DMS53 (cell line): Measurements from ENCODE around the gene SIRPA.

ENCODE experiments used
- DNase-seq: peaks from one replicate; lab custom pipeline; 2025; lab: John Stamatoyannopoulos, UW

The SIRPA gene

DNA sequence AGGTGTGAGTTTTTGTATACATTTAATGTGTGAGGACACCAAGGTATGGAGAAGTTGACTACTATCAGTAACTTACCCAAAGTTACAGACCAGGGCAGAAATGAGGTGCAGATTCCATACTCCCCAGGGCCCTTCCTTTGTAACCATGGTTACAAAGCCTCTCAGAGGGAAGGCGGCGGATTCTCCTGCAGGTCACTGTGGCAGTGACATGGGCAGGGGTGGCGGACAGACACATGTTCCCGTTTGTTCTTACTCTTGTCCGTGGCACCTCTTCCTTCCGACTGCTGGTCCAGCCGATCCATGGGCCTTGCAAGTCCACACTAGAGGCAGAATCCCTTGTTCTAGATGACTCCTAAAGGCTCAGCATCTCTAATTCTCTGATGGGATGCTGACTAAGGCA is 55.6 kb downstream of the SIRPA start:
- no peak for DNase-seq

DNA sequence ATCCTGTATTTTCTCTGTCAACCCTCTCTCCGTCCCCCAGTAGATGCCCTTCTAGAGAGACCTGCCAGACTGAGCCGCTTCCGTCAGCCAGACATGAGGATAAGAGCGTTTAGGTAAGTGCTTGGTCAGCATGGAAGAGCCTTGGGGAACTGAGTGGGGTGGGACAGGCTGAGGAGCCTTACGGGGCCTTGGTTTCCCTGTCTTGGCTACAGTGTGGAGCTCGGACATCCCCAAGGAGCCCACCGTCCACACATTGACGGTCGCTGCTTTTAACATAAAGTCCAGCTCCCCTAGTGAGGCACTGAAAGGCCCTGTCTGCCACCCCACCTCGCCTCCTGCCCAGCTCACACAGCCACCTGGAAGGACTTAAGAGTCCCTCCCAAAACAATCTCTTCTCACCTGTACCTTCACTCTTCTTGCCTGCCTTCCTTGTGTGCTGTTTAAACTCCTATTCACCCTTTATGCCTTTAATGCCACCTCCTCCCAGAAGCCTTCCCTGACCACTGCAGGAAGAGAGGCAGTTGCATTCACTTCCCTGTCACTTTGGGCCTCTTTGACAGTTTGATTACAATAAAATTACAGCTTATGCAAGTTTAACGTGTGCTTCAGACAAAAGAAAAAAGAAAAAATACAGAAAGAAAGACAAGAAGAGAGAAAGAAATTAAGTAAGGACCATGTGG is 56.4 kb downstream of the SIRPA start:
- DNase-seq, result no peak

DNA sequence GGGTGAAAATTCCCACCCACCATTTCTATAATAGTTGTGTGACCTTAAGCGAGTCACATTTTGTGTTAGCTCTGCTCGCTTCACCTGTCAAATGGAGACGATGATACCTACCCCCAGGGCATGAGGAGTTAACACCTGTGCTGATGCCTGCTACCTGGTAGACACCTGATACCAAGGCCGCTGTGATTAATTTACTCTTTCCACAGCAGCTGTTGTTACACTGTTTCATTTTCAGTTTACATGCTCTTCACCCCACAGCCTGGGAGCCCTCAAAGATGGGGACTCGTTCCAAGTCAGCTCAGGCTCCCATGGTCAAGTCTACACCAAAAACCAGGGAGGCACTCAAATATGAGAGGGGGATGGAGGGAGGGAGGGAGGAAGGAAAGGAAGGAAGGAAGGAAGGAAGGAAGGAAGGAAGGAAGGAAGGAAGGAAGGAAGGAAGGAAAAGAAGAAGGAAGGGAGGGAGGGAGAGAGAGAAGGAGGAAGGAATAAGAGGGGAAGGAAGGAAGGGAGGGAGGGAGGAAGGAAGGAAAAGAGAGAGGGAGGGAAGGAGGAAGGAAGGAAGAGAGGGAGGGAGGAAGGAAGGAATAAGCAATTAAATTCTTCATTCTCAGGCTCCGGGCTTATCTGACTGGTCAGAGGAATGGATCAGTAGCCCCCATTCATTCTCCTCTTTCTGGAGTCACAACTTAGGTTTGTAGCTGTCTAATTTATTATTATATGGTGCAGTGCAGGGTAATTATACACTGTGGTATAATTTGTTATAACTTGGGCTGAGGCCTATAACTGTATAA is 57.7 kb downstream of the SIRPA start:
- no peak for DNase-seq

GRCh38 chr20:1953621-1954020 is 58.4 kb downstream of the SIRPA start:
- DNase-seq, result no peak

- DNase-seq, result no peak
Measured at GRCh38 chr20:1955217-1955616, 60.0 kb downstream of the SIRPA start.

DNA sequence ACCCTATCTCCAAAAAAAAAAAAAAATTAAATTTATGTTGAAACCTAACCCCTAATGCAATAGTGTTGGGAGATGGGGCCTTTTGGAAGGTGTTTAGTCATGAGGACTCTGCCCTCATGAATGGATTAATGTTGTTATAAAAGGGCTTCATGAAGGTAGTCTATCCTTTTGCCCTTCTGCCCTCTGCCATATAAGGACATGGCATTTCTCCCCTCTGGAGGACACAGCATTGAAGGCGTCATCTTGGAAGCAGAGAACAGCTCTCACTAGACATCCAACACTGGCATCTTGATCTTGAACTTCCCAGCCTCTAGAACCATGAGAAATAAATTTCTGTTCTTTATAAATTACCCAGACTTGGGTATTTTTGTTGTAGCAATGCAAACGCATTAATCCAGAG is 63.2 kb downstream of the SIRPA start:
- no peak for DNase-seq

DNA sequence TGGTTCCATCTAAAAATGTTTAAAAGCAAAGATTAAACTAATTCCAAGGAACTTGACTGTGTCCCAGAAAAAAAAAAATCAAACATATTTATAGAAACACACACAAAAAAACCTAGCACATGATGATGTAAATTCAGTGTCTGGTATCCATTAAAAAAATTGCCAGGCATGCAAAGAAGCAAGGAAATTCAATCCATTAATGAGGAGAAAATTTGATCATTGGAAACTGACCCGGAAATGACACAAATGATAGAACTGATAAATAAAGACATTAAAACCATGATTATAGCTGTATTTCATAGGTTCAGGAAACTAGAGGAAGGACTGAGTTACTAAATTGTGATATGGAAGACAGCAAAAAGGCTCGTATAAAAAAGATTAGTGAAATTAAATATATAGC is 63.9 kb downstream of the SIRPA start:
- DNase-seq, result no peak

GRCh38 chr20:1961374-1961773 is 66.2 kb downstream of the SIRPA start:
- DNase-seq, result no peak

DNA sequence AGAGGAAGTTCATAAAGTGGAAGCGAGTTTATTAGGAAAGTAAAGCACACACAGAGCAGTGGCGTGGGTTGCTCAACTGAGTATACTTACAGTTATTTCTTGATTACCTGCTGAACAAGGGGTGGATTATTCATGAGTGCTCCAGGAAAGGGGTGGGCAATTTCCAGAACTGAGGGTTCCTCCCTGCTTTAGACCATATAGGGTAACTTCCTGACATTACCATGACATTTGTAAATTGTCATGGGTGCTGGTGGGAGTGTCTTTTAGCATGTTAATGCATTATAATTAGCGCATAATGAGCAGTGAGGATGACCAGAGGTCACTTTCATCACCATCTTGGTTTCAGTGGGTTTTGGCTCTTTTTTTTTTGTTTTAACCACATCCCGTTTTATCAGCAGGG is 68.9 kb downstream of the SIRPA start:
- DNase-seq, result no peak

GRCh38 chr20:1964659-1965405 is 69.6 kb downstream of the SIRPA start:
- no peak for DNase-seq

DNA sequence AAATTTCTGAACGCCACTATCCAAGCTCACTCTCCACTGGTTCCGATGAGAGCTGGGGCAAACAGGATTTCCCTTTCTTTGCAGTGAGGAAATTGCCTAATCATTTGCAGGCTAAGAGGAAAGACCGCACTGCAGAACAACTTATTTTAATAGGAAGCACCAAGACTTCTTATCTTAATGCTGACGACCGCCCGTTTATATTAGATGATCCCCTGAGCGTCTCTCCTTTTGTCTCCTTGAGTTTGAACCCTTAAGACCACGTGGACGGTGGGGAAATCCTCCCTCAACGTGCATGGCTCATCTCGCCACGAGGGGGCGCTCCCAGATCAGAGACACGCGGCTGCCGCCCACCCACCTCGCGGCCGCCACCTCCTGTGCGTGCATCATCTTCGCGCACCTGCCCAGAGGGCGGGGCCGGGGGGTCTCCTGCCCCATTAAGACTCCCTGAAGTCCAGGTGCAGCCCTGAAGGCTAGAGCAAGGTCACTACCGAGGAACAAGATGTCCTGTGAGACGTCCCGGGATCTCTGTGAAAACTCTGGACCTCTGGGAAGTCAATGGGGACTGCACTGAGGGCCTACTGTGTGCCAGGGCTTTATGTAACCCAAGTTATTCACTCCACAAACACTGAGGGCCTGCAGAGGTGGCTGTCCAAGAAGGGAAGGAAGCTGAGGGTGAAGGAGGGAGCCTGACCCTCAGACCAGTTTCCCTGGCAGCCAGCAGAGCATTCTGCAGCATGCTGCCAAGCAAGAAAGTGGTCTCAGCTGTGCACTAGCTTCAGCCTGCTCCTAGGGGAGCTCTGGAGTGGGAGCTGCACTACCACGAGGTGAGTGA is 70.5 kb downstream of the SIRPA start:
- peak; percentile 52 for DNase-seq

- no peak for DNase-seq
Measured at GRCh38 chr20:1968964-1969363, 73.8 kb downstream of the SIRPA start.

DNA sequence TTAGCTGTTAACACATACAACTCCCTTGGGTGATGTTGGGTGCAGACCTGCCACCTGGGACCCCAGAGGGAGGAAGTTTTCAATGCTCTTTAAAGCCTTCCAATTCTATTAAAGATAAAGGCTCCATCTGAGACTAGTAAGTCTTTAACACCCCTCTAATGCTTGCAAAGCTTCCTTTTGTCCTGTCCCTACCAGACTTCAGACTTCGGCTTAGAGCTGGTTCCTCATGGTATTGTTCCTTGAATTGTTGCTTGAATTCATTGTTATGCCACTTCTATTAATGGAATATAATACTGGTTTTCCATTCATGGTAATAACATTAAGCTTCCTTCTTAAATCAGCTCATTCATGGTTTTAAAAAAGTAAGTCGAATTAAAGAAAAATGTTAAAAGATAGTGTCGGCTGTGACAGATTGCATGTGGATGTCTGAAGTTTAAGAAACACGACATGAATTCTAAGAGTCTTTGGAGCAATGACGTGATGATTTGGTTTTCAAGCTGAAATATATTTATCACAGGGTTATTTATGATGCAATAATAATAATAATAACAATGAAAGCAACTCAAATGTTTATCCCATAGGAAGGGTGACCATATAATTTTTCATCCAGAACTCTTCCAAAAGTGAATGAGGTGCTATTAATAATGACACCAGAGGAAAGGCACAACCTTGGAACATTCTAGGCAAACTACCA is 76.8 kb downstream of the SIRPA start:
- DNase-seq, result no peak

DNA sequence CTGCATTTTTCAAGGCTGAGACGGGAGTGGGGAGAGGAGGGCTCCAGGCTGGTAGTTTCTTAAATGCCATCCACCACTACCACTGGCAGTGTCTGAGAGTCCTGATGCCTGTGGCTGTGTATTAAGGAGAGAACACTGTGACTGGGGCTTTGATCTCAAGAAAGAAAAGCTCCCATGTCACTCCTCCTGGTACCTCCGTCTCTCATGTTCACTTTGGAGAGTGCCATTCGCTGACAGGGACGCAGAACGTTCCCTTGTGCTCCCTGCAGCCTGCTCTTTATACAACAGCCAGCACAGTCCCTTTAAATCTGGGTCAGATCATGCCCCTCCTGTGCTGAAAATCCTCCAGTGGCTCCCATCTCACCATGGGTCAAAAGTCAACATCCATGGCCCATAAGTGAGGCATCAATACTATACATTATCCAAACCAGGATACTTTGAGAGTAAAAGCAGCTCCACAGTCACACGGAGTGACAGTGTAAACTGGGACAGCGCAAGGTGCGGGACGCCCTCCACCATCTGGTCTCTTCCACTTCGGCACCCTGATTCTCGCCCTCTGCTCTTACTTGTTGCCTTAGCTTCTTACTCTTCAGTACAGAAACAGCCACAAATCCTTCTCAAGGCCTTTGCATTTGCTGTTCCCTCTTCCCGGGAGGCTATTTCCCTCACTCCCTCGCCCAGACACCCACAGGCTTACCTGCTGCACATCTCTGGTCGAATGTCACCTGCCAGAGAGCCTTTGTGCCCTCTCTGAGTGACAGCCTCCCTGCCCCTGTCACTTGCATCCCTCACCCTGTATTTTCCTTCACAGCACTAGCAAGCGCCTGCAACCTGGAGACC is 78.6 kb downstream of the SIRPA start:
- no peak for DNase-seq

DNA sequence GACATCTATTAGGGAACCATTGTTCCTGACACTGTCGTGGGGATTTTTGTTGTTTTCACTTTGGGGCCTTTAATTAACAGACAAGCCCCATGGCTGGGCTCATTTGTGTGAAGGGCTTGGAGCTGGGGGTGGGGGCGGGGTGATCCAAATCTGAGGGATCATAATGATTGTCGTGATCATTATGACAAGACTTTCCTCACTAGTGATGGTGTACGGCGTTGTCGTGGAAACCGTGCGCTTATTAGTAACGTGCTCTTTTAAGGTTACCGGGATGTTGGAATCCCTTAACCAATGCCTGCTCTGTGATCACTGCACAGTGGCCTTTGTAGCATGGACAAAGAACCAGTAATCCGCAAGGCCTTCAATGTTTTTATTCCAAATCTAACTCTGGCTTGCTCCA is 80.1 kb downstream of the SIRPA start:
- DNase-seq, result no peak

GRCh38 chr20:1979106-1979778 is 84.0 kb downstream of the SIRPA start:
- DNase-seq, result no peak

DNA sequence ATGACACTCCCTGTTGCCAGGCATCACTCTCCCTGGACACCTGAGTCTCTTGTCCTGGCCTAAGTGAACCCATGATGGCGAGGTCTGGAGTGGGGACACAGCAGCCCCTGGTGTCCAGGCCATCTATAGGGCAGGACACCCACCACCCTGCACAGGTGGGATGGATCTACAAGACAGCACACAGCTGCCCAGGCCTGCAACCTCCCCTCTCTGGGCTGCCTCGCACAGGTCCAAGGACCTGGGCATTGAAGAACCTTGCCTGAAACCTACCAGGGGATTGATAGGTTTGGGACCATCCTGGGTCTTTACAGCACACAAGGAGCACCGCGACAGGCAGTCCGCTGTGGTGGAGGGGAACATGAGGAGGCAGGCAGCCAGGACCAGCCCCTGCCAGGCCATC is 87.5 kb downstream of the SIRPA start:
- no peak for DNase-seq

DNA sequence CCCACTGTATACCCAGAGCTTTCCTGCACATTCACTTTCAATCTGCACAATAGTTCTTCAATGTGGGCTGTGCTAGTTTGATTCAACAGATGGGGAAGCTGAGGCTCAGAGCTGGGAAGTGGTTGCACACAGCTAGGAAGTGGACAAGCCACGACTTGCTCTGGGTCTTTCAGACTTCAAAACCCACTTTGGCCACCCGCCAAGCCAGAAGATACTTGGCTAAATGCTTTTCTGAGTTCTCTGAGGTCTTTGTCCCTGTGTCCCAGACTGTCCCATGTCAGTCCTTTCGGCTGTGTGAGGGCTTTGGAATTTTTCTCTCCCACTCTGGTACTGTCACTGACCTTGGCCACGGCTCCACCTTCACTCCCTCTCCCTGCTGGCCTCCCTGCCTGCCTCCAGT is 88.1 kb downstream of the SIRPA start:
- no peak for DNase-seq

- no peak for DNase-seq
Measured at GRCh38 chr20:1987826-1988225, 92.6 kb downstream of the SIRPA start.
